Loucy (cell line): ENCODE data around the gene AP1G2.

Experiments
- H2AFZ ChIP-seq: fragments of 200-600 bp; sonication (generic); 2 replicates; pipeline ENCODE4 v1.6.0; 2016; ENCODE audit warnings: antibody characterized with exemption, mild to moderate bottlenecking, low read length, moderate library complexity
- H3F3A ChIP-seq: fragments of 200-600 bp; 2 replicates; pipeline ENCODE4 v1.6.0; 2016; ENCODE audit warnings: antibody characterized with exemption, low read depth, mild to moderate bottlenecking
- H3K27me3 ChIP-seq: fragments of 200-600 bp; sonication (generic); 2 replicates; pipeline ENCODE4 v1.6.1; 2014; ENCODE audit warnings: low read length, mild to moderate bottlenecking; ENCODE audit not compliant: insufficient read depth, poor library complexity, severe bottlenecking
- H3K36me3 ChIP-seq: fragments of 200-600 bp; sonication (generic); 2 replicates; pipeline ENCODE4 v1.6.1; 2016; ENCODE audit warnings: low read length; ENCODE audit not compliant: insufficient read depth
- H3K4me1 ChIP-seq: fragments of 200-600 bp; sonication (generic); 2 replicates; pipeline ENCODE4 v1.5.1; 2014; ENCODE audit warnings: low read length, mild to moderate bottlenecking; ENCODE audit not compliant: insufficient read depth, poor library complexity, severe bottlenecking
- H3K4me2 ChIP-seq: fragments of 200-600 bp; sonication (generic); 2 replicates; pipeline ENCODE4 v1.6.0; 2014; ENCODE audit warnings: antibody characterized with exemption, low read length, low read depth, mild to moderate bottlenecking; ENCODE audit not compliant: poor library complexity, severe bottlenecking
- H3K4me3 ChIP-seq: fragments of 200-600 bp; sonication (generic); 2 replicates; pipeline ENCODE4 v1.5.1; 2014; ENCODE audit warnings: low read length, mild to moderate bottlenecking, mixed read lengths; ENCODE audit not compliant: poor library complexity, severe bottlenecking
- H3K79me2 ChIP-seq: fragments of 200-600 bp; sonication (generic); 2 replicates; pipeline ENCODE4 v1.6.1; 2014; ENCODE audit warnings: low read length; ENCODE audit not compliant: insufficient read depth
- H3K9ac ChIP-seq: fragments of 200-600 bp; sonication (generic); 2 replicates; pipeline ENCODE4 v1.6.0; 2014; ENCODE audit warnings: mild to moderate bottlenecking, low read depth, low read length, moderate library complexity; ENCODE audit not compliant: poor library complexity, severe bottlenecking
- H3K9me2 ChIP-seq: fragments of 200-600 bp; sonication (generic); replicated peaks from 2 replicates; pipeline ENCODE4 v1.6.1; 2016; ENCODE audit warnings: low read depth, low read length, mixed read lengths
- H3K9me3 ChIP-seq: fragments of 200-600 bp; sonication (generic); 2 replicates; pipeline ENCODE4 v1.6.1; 2014; ENCODE audit warnings: mild to moderate bottlenecking, antibody characterized with exemption, low read length, low read depth; ENCODE audit not compliant: insufficient read depth
- H4K20me1 ChIP-seq: fragments of 200-600 bp; sonication (generic); 2 replicates; pipeline ENCODE4 v1.6.0; 2014; ENCODE audit warnings: antibody characterized with exemption, low read length, mild to moderate bottlenecking; ENCODE audit not compliant: insufficient read depth, poor library complexity, severe bottlenecking
- EZH2phosphoT487 ChIP-seq: fragments of 200-600 bp; IDR thresholded peaks from 2 replicates; pipeline ENCODE4 v1.6.1; 2018; ENCODE audit warnings: antibody characterized with exemption, mild to moderate bottlenecking, moderate library complexity, borderline replicate concordance
- TF ChIP-seq, protein P1 (sequence below): fragments of 200-600 bp; sonication (generic); conservative IDR thresholded peaks from 2 replicates; pipeline ENCODE4 v1.5.1; 2014; ENCODE audit warnings: mild to moderate bottlenecking, antibody characterized with exemption, low read length

Gene AP1G2

DNA sequence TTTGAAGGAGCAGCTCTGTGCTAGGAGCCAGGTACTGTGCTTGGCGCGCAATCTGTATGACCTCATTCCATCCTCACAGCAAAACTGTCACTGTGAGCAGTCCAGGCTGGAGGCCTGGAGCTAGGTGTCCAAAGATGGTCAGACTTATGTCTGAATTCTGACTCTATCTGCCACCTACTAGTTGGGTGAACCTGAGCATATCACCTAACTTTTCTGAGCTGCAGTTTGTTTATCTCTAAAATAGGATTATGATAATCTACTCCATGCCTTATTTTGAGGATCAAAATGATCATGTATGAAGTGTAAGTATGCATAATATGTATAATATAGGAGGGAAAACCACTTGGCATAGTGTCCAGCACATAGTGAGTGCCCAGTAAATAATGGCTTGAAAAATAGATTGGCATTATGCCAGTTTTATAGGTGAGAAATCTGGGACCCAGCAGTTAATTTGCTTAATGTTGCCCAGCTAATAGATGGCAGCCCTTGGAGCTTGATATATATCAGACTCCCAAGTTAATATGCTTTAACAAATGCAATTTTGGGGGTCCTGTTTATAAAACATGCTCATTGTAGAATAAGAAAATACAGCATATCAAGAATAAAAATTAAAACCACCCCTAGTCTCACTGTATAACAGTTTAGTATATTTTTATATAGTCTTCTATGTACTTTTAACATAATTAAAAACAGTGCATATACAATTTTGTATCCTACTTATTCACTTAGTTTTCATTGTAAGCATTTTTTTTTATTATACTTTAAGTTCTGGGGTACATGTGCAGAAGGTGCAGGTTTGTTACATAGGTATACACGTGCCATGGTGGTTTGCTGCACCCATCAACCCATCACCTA, 15.5 kb upstream of the AP1G2 start:
- Histone ChIP-seq H3K4me3 (no peak overlapping the region), H3K27me3 (no peaks in the 10 kb centered on the region), H3K9ac (no peak overlapping the region), H3K9me3 (no peaks in the 10 kb centered on the region), H4K20me1 (no peaks in the 10 kb centered on the region), H3K36me3 (no peaks in the 10 kb centered on the region), H3F3A (no peaks in the 10 kb centered on the region), H3K9me2 (no peaks in the 10 kb centered on the region), H3K79me2 (no peaks in the 10 kb centered on the region), H3K4me1 (no peaks in the 10 kb centered on the region), H3K4me2 (no peak overlapping the region), H2AFZ (no peak overlapping the region)
- TF ChIP-seq EZH2phosphoT487: no peak

DNA sequence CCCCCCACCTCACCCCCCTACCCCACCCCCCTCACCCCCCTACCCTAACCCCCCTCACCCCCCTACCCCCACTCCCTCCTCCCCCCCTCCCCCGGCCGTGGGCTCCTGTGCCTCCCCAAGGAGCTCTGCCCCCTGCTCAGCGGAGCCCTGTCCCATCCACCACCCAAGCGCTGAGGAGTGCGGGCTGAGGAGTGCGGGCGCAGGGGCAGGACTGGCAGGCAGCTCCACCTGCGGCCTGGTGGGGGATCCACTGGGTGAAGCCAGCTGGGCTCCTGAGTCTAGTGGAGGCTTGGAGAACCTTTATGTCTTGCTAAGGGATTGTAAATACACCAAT, 13.3 kb upstream of the AP1G2 start:
- Histone ChIP-seq H2AFZ (no peak overlapping the region), H3K9me2 (no peaks in the 10 kb centered on the region)
- TF ChIP-seq EZH2phosphoT487: no peak
- TF ChIP-seq, protein P1, sequence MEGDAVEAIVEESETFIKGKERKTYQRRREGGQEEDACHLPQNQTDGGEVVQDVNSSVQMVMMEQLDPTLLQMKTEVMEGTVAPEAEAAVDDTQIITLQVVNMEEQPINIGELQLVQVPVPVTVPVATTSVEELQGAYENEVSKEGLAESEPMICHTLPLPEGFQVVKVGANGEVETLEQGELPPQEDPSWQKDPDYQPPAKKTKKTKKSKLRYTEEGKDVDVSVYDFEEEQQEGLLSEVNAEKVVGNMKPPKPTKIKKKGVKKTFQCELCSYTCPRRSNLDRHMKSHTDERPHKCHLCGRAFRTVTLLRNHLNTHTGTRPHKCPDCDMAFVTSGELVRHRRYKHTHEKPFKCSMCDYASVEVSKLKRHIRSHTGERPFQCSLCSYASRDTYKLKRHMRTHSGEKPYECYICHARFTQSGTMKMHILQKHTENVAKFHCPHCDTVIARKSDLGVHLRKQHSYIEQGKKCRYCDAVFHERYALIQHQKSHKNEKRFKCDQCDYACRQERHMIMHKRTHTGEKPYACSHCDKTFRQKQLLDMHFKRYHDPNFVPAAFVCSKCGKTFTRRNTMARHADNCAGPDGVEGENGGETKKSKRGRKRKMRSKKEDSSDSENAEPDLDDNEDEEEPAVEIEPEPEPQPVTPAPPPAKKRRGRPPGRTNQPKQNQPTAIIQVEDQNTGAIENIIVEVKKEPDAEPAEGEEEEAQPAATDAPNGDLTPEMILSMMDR: no peak

DNA sequence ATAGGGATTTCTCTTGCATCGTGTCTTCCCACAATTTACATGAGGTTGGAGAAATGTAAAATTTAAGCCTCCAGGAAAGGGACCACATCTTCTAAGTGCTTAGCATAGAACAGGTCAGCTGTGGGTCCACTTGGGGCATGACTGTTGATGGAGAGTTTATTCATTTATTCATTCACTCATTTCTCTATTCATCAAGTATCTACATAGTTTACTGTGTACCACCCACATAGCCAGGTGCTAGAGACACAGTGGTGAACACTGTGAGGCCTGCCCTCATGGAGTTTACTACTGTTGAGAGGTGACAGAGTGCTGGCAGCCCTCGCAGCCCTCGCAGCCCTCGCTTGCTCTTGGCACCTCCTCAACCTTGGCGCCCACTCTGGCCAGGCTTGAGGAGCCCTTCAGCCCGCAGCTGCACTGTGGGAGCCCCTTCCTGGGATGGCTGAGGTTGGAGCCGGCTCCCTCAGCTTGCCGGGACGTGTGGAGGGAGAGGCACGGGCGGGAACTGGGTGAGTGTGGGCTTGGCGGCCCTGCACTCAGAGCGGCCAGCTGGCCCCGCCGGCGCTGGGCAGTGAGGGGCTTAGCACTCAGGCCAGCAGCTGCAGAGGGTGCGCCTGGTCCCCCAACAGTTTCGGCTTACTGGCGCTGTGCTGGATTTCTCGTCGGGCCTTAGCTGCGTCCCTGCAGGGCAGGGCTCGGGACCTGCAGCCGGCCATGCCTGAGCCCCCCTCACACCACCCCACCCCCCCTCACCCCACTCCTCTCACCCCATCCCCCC, 12.7 kb upstream of the AP1G2 start:
- no peak overlapping the region for H2AFZ ChIP-seq
- no peaks in the 10 kb centered on the region for H3K9me3 ChIP-seq
- H3K9ac ChIP-seq: no peak overlapping the region
- TF ChIP-seq, protein P1: no peak
- no peak for TF ChIP-seq EZH2phosphoT487
- no peaks in the 10 kb centered on the region for H3K27me3 ChIP-seq
- H3K9me2 ChIP-seq: no peaks in the 10 kb centered on the region
- H3F3A ChIP-seq: no peaks in the 10 kb centered on the region
- no peaks in the 10 kb centered on the region for H3K79me2 ChIP-seq
- no peaks in the 10 kb centered on the region for H3K36me3 ChIP-seq
- H3K4me1 ChIP-seq: no peaks in the 10 kb centered on the region
- no peak overlapping the region for H3K4me3 ChIP-seq
- H3K4me2 ChIP-seq: no peak overlapping the region
- no peaks in the 10 kb centered on the region for H4K20me1 ChIP-seq

More for the DNA sequence above, 13.3 kb upstream of the AP1G2 start:
- H4K20me1 ChIP-seq: no peaks in the 10 kb centered on the region
- H3K36me3 ChIP-seq: no peaks in the 10 kb centered on the region
- no peak overlapping the region for H3K4me3 ChIP-seq
- no peak overlapping the region for H3K9ac ChIP-seq
- H3F3A ChIP-seq: no peaks in the 10 kb centered on the region
- H3K4me2 ChIP-seq: no peak overlapping the region
- H3K27me3 ChIP-seq: no peaks in the 10 kb centered on the region
- H3K9me3 ChIP-seq: no peaks in the 10 kb centered on the region
- H3K4me1 ChIP-seq: no peaks in the 10 kb centered on the region
- no peaks in the 10 kb centered on the region for H3K79me2 ChIP-seq
